ENCODE results near the gene ATG9A.
A peak's percentile ranks its signal among the peaks of the same experiment; 100 is the strongest.

Gene ATG9A

DNA sequence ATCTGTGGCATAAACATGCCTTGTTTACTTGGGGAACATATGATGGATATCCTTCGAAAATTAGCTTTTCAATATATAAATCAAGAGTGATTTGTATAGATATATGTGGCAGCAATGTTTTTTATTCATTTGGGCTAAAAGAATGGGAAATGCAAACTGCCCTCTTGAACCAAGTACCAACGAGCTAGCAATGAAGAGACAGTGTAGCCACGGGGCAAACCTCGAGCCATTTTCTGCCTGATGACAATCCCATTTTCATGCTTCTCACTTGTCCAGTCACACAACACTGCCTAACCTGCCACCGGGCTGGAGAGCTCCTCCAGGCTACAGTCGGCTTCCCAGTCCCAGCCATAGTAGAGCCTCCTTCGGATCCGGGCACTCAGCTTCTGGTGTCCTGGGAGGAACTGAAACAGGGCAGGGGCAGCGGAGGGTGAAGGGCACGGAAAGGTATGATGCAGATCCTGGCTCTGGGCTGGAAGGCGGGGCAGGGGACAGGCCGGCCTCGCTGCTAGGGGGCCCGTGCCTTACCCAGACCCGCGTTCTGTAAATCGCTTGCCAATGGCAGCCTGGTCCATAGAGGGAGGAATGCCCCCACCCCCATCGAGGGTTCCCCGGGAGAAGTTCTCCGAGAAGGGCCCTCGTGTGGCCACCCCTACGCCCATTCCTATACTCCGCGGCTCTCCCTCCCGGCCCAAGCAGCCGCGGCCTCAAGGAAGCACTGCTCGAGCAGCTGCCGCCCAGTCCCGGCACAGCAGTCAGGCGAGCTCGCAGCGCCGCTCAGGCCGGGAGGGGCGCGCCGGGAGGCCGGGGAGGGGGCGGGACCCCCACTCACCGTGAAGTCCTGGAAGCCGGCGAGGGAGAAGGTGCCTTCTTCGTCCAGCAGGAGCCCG is 53.3 kb downstream of the ATG9A start:
- DNase-seq: peak; percentile 63

DNA sequence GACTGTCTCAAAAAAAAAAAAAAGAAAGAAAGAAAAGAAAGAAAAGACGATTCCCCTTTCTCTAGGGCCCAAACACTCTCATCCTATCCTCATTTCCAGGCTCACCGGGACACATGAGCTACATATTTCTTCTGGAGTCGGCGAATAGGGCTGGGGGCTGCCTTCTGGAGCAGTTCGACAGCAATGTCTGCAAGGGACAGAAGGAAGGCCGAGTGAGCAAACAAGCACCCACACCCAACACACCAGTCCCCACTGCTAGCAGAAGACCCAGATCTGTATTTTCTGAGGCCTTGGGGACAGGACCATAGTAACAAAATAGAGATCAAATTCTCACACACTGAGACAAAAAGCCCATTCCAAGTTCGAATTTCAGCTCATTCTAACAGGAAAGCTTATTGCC is 54.0 kb downstream of the ATG9A start:
- no peak for DNase-seq

GRCh38 chr2:219174801-219175200 is 54.6 kb downstream of the ATG9A start:
- DNase-seq: no peak

- no peak for DNase-seq
These were observed 55.3 kb downstream of the ATG9A start for GRCh38 chr2:219174146-219174545.

- DNase-seq: no peak
These were observed 56.3 kb downstream of the ATG9A start for GRCh38 chr2:219173176-219173575.

- DNase-seq: no peak
These were observed 56.9 kb downstream of the ATG9A start for GRCh38 chr2:219172231-219173154.

DNA sequence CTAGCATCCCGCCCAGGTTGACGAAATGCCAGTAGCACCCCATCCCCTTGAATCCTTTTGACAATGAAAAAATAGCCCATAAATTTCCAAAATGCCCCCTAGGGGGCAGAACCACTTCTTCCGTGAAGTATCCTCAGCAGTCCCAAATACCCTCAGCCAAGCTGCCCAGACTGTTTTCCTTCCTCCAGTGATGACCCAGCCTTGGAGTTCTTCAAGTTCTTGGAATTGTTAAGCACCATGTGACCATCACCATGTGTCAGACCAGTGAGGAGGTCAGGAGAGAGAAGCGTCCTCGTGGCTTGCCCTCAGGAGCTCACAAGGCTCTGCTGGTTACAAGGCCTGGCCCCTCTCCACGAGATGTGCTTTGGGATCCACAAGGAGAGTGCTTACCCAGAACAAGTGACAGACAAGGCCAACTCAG is 58.2 kb downstream of the ATG9A start:
- peak; percentile 39 for DNase-seq

- no peak for DNase-seq
These were observed 59.3 kb downstream of the ATG9A start, which contains the start of gene SLC23A3 for GRCh38 chr2:219169930-219170654. TSS of gene SLC23A3 (minus strand) at chr2:219170029. CDS start at chr2:219169984, 45 bp downstream.
